Neural progenitor cell (in vitro differentiated cells): ENCODE measurements around the gene TFE3. TPM values are rescaled to one million over a fixed set of nuclear protein-coding genes. Genes with fewer than 3 reads are reported as not detected.
"Not testable (repeated sequence)": the region's sequence is repeated elsewhere in the genome, so short reads cannot be mapped to it uniquely, and the experiment has no call there.

Experiments used
- DNase-seq: peaks from one replicate; pipeline ENCODE4 v3.0.0-alpha.2; 2016; ENCODE audit warnings: low spot score
- H2AFZ ChIP-seq: fragments of 200-600 bp; sonication (generic); replicated peaks from 2 replicates; pipeline ENCODE4 v1.6.1; 2016; ENCODE audit warnings: antibody characterized with exemption
- H3F3A ChIP-seq: fragments of 200-600 bp; sonication (generic); 2 replicates; pipeline ENCODE4 v1.6.1; 2016; ENCODE audit warnings: antibody characterized with exemption, low read depth
- H3K27ac ChIP-seq: fragments of 200-600 bp; sonication (generic); 2 replicates; pipeline ENCODE4 v1.5.1; 2016; ENCODE audit warnings: mild to moderate bottlenecking
- H3K27me3 ChIP-seq: fragments of 200-600 bp; sonication (generic); 2 replicates; pipeline ENCODE4 v1.6.1; 2016; ENCODE audit warnings: mild to moderate bottlenecking, moderate library complexity
- H3K36me3 ChIP-seq: fragments of 200-600 bp; sonication (generic); 2 replicates; pipeline ENCODE4 v1.5.1; 2016
- H3K4me1 ChIP-seq: fragments of 200-600 bp; sonication (generic); 2 replicates; pipeline ENCODE4 v1.6.1; 2016; ENCODE audit warnings: mixed run types
- H3K4me2 ChIP-seq: fragments of 200-600 bp; sonication (generic); 2 replicates; pipeline ENCODE4 v1.6.1; 2016
- H3K4me3 ChIP-seq: fragments of 200-600 bp; sonication (generic); 2 replicates; pipeline ENCODE4 v1.5.1; 2016
- H3K79me2 ChIP-seq: fragments of 200-600 bp; sonication (generic); 2 replicates; pipeline ENCODE4 v1.6.1; 2016; ENCODE audit warnings: low read depth
- H3K9ac ChIP-seq: fragments of 200-600 bp; sonication (generic); 2 replicates; pipeline ENCODE4 v1.6.1; 2016
- H3K9me3 ChIP-seq: fragments of 200-600 bp; sonication (generic); 2 replicates; pipeline ENCODE4 v1.5.1; 2016; ENCODE audit warnings: low read depth
- H4K20me1 ChIP-seq: fragments of 200-600 bp; sonication (generic); 2 replicates; pipeline ENCODE4 v1.6.1; 2016; ENCODE audit warnings: low read depth
- H3K27ac Mint-ChIP-seq: 3 replicates; pipeline ENCODE4 v1.8.0; 2021; ENCODE audit warnings: mixed read lengths
- H3K27me3 Mint-ChIP-seq: 2 replicates; pipeline ENCODE4 v1.8.0; 2022; ENCODE audit warnings: low read depth, mild to moderate bottlenecking, inconsistent platforms, moderate library complexity, mixed read lengths; ENCODE audit not compliant: insufficient read depth
- H3K36me3 Mint-ChIP-seq: 3 replicates; pipeline ENCODE4 v1.8.0; 2021; ENCODE audit warnings: mixed read lengths
- H3K4me1 Mint-ChIP-seq: 3 replicates; pipeline ENCODE4 v1.8.0; 2021; ENCODE audit warnings: mixed read lengths
- H3K4me3 Mint-ChIP-seq: 3 replicates; pipeline ENCODE4 v1.8.0; 2021; ENCODE audit warnings: mild to moderate bottlenecking, moderate library complexity, mixed read lengths
- H3K9me3 Mint-ChIP-seq: 3 replicates; pipeline ENCODE4 v1.8.0; 2020; ENCODE audit warnings: mixed read lengths
- CTCF ChIP-seq: fragments of 200-600 bp; sonication (generic); IDR thresholded peaks from 2 replicates; pipeline ENCODE4 v1.5.1; 2017; ENCODE audit warnings: antibody characterized with exemption, mild to moderate bottlenecking
- EZH2 ChIP-seq: fragments of 200-600 bp; sonication (generic); IDR thresholded peaks from 2 replicates; pipeline ENCODE4 v1.6.1; 2017; ENCODE audit warnings: antibody characterized with exemption, mild to moderate bottlenecking, moderate library complexity
- EZH2phosphoT487 ChIP-seq: fragments of 200-600 bp; sonication (generic); IDR thresholded peaks from 2 replicates; pipeline ENCODE4 v1.6.1; 2017; ENCODE audit warnings: antibody characterized with exemption
- small RNA-seq: library from RNA; depleted of rRNA; stranded (forward); fragments of <200 nt; gene quantifications from one replicate; pipeline ENCODE3, GENCODE V24; 2015
- total RNA-seq: library from RNA; depleted of rRNA; stranded (reverse); fragments of >200 nt; gene quantifications from 2 replicates; pipeline ENCODE4 v1.2.3, GENCODE V29; 2015; ENCODE audit warnings: low replicate concordance

The TFE3 gene
- total RNA-seq, 1 donor from 2014 or later: 7.9 TPM

DNA sequence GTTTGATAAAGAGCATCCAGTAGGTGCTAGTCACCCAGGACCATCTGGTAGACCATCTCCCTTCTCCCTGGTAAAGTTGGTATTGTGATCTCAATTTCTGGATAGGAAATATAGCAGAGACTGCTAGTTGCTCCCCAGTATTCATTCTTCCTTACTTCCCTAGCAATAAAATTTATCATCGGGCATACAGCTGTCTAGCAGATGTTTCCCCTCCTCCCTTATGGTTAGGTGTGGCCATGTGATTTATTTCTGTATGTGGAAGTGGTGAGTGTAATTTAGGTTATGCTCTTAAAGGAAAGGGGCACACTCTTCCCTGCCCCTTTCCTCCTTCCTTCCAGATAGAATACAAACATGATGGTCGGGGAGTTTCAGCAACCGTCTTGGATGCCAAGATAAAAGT is 59.3 kb downstream of the TFE3 start:
- no peak for DNase-seq
- Mint-ChIP-seq H3K27me3 (peaks cover 9% of the 10 kb centered on the region), H3K27ac (no peak overlapping the region), H3K4me3 (no peak overlapping the region), H3K9me3 (peaks cover 9% of the 10 kb centered on the region), H3K4me1 (no peaks in the 10 kb centered on the region), H3K36me3 (peaks cover 15% of the 10 kb centered on the region)
- no peak overlapping the region for H3K4me2 ChIP-seq
- no peaks in the 10 kb centered on the region for H3F3A ChIP-seq
- no peaks in the 10 kb centered on the region for H3K4me1 ChIP-seq
- TF ChIP-seq EZH2 (no peak), CTCF (no peak), EZH2phosphoT487 (no peak)
- H3K36me3 ChIP-seq: no peaks in the 10 kb centered on the region
- no peak overlapping the region for H2AFZ ChIP-seq
- H3K9me3 ChIP-seq: no peaks in the 10 kb centered on the region
- no peak overlapping the region for H3K9ac ChIP-seq
- H3K27me3 ChIP-seq: no peaks in the 10 kb centered on the region
- no peaks in the 10 kb centered on the region for H3K79me2 ChIP-seq
- H3K4me3 ChIP-seq: no peak overlapping the region
- no peak overlapping the region for H3K27ac ChIP-seq
- H4K20me1 ChIP-seq: no peaks in the 10 kb centered on the region

- no peaks in the 10 kb centered on the region for H3K4me1 Mint-ChIP-seq
- no peaks in the 10 kb centered on the region for H3K9me3 ChIP-seq
These were observed 60.1 kb downstream of the TFE3 start for GRCh38 chrX:48983081-48983480.

GRCh38 chrX:48981178-48981577 is 62.0 kb downstream of the TFE3 start:
- no peak for TF ChIP-seq CTCF
- no peak for TF ChIP-seq EZH2phosphoT487
- no peak for TF ChIP-seq EZH2
- H3K79me2 ChIP-seq: no peaks in the 10 kb centered on the region
- Mint-ChIP-seq H3K27me3 (peaks cover 8% of the 10 kb centered on the region), H3K9me3 (peaks cover 16% of the 10 kb centered on the region), H3K4me1 (no peaks in the 10 kb centered on the region), H3K4me3 (no peak overlapping the region), H3K36me3 (peaks cover 17% of the 10 kb centered on the region), H3K27ac (no peak overlapping the region)
- no peak overlapping the region for H3K27ac ChIP-seq
- no peak for DNase-seq
- no peaks in the 10 kb centered on the region for H3F3A ChIP-seq
- H4K20me1 ChIP-seq: no peaks in the 10 kb centered on the region
- no peak overlapping the region for H3K4me2 ChIP-seq
- H3K4me3 ChIP-seq: no peak overlapping the region
- no peak overlapping the region for H3K9ac ChIP-seq
- H3K4me1 ChIP-seq: no peaks in the 10 kb centered on the region
- no peaks in the 10 kb centered on the region for H3K9me3 ChIP-seq
- no peaks in the 10 kb centered on the region for H3K27me3 ChIP-seq
- no peaks in the 10 kb centered on the region for H3K36me3 ChIP-seq
- H2AFZ ChIP-seq: no peak overlapping the region

More at GRCh38 chrX:48983081-48983480, 60.1 kb downstream of the TFE3 start:
- no peak for DNase-seq
- no peaks in the 10 kb centered on the region for H3F3A ChIP-seq
- Mint-ChIP-seq H3K9me3 (peaks cover 13% of the 10 kb centered on the region), H3K36me3 (peaks cover 17% of the 10 kb centered on the region), H3K27ac (no peak overlapping the region), H3K4me3 (no peak overlapping the region), H3K27me3 (peaks cover 8% of the 10 kb centered on the region)
- H3K27me3 ChIP-seq: no peaks in the 10 kb centered on the region
- no peak overlapping the region for H3K4me2 ChIP-seq
- no peak overlapping the region for H2AFZ ChIP-seq
- TF ChIP-seq EZH2 (no peak), EZH2phosphoT487 (no peak), CTCF (no peak)
- H3K4me1 ChIP-seq: no peaks in the 10 kb centered on the region
- no peak overlapping the region for H3K9ac ChIP-seq
- H3K4me3 ChIP-seq: no peak overlapping the region
- no peak overlapping the region for H3K27ac ChIP-seq
- H3K79me2 ChIP-seq: no peaks in the 10 kb centered on the region
- H4K20me1 ChIP-seq: no peaks in the 10 kb centered on the region
- no peaks in the 10 kb centered on the region for H3K36me3 ChIP-seq

- not testable (repeated sequence) for H3K27ac Mint-ChIP-seq, H3K4me3 Mint-ChIP-seq, H3K4me2 ChIP-seq, H3K4me1 Mint-ChIP-seq, H3K9ac ChIP-seq, H3K27me3 ChIP-seq, H3K27ac ChIP-seq, H2AFZ ChIP-seq, H3K79me2 ChIP-seq, H3F3A ChIP-seq, H4K20me1 ChIP-seq, H3K4me3 ChIP-seq, H3K4me1 ChIP-seq, H3K36me3 ChIP-seq, DNase-seq, H3K9me3 ChIP-seq, H3K27me3 Mint-ChIP-seq
- peaks cover 14% of the 10 kb centered on the region for H3K36me3 Mint-ChIP-seq
- H3K9me3 Mint-ChIP-seq: peaks cover 13% of the 10 kb centered on the region
These were observed 62.8 kb downstream of the TFE3 start for GRCh38 chrX:48980341-48980740.

Small RNAs within 50 kb of the gene (small RNA-seq; reads per million reads assigned to genes)
- gene RNU4-52P: not detected

Other genes starting within 250 kb of the TFE3 start
- gene HDAC6, start 241.3 kb downstream of the TFE3 start, total RNA-seq: 127 and 135 TPM in 2 replicates
- 0.50 TPM in 1 of 2 replicates, not detected in the other for gene ERAS, start 216.8 kb downstream of the TFE3 start, total RNA-seq
- 2.4 TPM in 1 of 2 replicates, not detected in the other for gene PCSK1N, start 207.7 kb downstream of the TFE3 start, total RNA-seq
- 48.7 and 105 TPM in 2 replicates for gene TIMM17B, start 145.6 kb downstream of the TFE3 start, total RNA-seq
- 26.9 and 49.7 TPM in 2 replicates for gene PQBP1, start 145.4 kb downstream of the TFE3 start, total RNA-seq
- gene SLC35A2, start 131.7 kb downstream of the TFE3 start, total RNA-seq: 8.6 and 11.7 TPM in 2 replicates
- 14.7 and 16.6 TPM in 2 replicates for gene PIM2, start 124.3 kb downstream of the TFE3 start, total RNA-seq
- 38.6 and 46.3 TPM in 2 replicates for gene OTUD5, start 85.8 kb downstream of the TFE3 start, total RNA-seq
- 0.39 and 1.4 TPM in 2 replicates for gene KCND1, start 71.5 kb downstream of the TFE3 start, total RNA-seq
- gene GRIPAP1, start 41.1 kb downstream of the TFE3 start, total RNA-seq: 30.1 and 38.9 TPM in 2 replicates
- 1.1 and 3.1 TPM in 2 replicates for gene CCDC120, start 15.6 kb upstream of the TFE3 start, total RNA-seq
- gene PRAF2, start 30.6 kb upstream of the TFE3 start, total RNA-seq: 0.30 and 11.0 TPM in 2 replicates
- 19.7 and 22.2 TPM in 2 replicates for gene WDR45, start 36.5 kb upstream of the TFE3 start, total RNA-seq
- gene GPKOW, start 80.4 kb upstream of the TFE3 start, total RNA-seq: 11.2 and 20.6 TPM in 2 replicates
- gene MAGIX, start 119.4 kb upstream of the TFE3 start, total RNA-seq: 1.4 and 1.5 TPM in 2 replicates
- 0.13 and 0.46 TPM in 2 replicates for gene PLP2, start 128.5 kb upstream of the TFE3 start, total RNA-seq
- 0.28 and 6.4 TPM in 2 replicates for gene PRICKLE3, start 143.0 kb upstream of the TFE3 start, total RNA-seq
- 0.07 and 0.62 TPM in 2 replicates for gene SYP, start 156.8 kb upstream of the TFE3 start, total RNA-seq
- gene CACNA1F, start 190.0 kb upstream of the TFE3 start, total RNA-seq: 1.1 and 4.9 TPM in 2 replicates
- 10.3 and 20.3 TPM in 2 replicates for gene CCDC22, start 192.1 kb upstream of the TFE3 start, total RNA-seq
- 0.19 TPM in 1 of 2 replicates, not detected in the other for gene FOXP3, start 221.4 kb upstream of the TFE3 start, total RNA-seq
- gene PPP1R3F, start 226.4 kb upstream of the TFE3 start, total RNA-seq: 5.6 and 21.2 TPM in 2 replicates